Stimulated activated effector memory CD8-positive, alpha-beta T cell treated with anti-CD3 and anti-CD28 coated beads, Interleukin-12 subunit alpha, Interleukin-12 subunit beta, amount 100 ng/mL, for 72 hours (primary cell): Measurements from ENCODE around the gene INAFM2.

Experiments used
- ATAC-seq: fragments of 150-1000 bp; cut with Tn5 transposase; 2 replicates; pipeline ENCODE4 v1.10.0; 2021
- DNase-seq, 2 donors: peaks; one replicate each; pipeline ENCODE4 v3.0.0; 2021 to 2022; ENCODE audit warnings: low spot score in 2 of 2
- H3K27ac Mint-ChIP-seq: one replicate; pipeline ENCODE4 v1.8.0; 2022; ENCODE audit warnings: mild to moderate bottlenecking, mixed read lengths
- H3K36me3 Mint-ChIP-seq: one replicate; pipeline ENCODE4 v1.8.0; 2022; ENCODE audit warnings: mild to moderate bottlenecking, mixed read lengths
- H3K4me1 Mint-ChIP-seq: one replicate; pipeline ENCODE4 v1.8.0; 2022; ENCODE audit warnings: mixed read lengths
- H3K4me3 Mint-ChIP-seq: one replicate; pipeline ENCODE4 v1.8.0; 2022; ENCODE audit warnings: mild to moderate bottlenecking, mixed read lengths
- H3K9me3 Mint-ChIP-seq: one replicate; pipeline ENCODE4 v1.8.0; 2022; ENCODE audit warnings: mixed read lengths

The INAFM2 gene

DNA sequence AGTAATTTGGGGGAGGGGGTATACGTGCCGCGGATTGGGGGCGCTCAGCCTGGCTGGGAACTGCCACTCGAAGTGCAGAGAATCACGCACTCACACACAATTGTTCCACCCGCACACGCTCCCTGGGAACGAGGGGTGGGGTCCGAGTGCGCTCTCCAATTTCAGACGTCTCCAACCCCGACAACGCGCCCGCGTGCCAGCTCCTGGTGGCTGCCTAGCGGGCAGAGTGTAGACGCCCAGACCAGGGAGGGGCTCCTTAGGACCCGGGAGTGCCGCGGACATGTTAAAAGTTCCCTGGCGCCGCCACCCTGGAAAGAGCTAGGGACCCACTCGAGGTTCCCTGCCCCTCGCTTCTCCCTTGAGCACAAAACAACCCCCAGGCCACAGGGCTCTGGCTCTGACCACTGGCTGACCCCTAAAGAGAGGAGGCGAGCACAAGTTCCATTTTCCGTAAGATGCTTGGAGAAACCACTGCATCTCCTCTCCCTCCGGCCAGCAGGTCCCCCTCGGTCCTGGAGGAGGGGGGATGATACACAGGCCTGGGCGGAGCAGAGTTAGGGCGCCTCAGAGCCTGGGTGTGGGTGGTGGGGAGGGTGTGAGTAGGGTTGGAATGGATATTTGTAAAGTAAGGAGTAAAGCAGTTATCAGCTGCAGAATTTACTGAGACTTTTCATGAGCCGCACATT is 39.7 kb upstream of the INAFM2 start:
- DNase-seq = no peak
- no peak overlapping the region for H3K27ac Mint-ChIP-seq

GRCh38 chr15:40285151-40285550 is 38.3 kb upstream of the INAFM2 start:
- H3K4me1 Mint-ChIP-seq = no peaks in the 10 kb centered on the region
- H3K4me3 Mint-ChIP-seq = no peak overlapping the region
- no peaks in the 10 kb centered on the region for H3K9me3 Mint-ChIP-seq
- peaks cover 12% of the 10 kb centered on the region for H3K36me3 Mint-ChIP-seq
- no peak for DNase-seq
- no peak for ATAC-seq
- no peak overlapping the region for H3K27ac Mint-ChIP-seq

More for the DNA sequence above, 39.7 kb upstream of the INAFM2 start:
- no peaks in the 10 kb centered on the region for H3K4me1 Mint-ChIP-seq
- peaks cover 10% of the 10 kb centered on the region for H3K36me3 Mint-ChIP-seq
- no peaks in the 10 kb centered on the region for H3K9me3 Mint-ChIP-seq
- ATAC-seq = no peak
- H3K4me3 Mint-ChIP-seq = peak overlapping the region; percentile 69

- H3K27ac Mint-ChIP-seq = no peak overlapping the region
- DNase-seq (no peak), ATAC-seq (no peak)
- H3K9me3 Mint-ChIP-seq = no peaks in the 10 kb centered on the region
- H3K4me1 Mint-ChIP-seq = no peaks in the 10 kb centered on the region
- H3K4me3 Mint-ChIP-seq = no peak overlapping the region
- peaks cover 12% of the 10 kb centered on the region for H3K36me3 Mint-ChIP-seq
Measured at GRCh38 chr15:40285554-40286011, 37.9 kb upstream of the INAFM2 start.

DNA sequence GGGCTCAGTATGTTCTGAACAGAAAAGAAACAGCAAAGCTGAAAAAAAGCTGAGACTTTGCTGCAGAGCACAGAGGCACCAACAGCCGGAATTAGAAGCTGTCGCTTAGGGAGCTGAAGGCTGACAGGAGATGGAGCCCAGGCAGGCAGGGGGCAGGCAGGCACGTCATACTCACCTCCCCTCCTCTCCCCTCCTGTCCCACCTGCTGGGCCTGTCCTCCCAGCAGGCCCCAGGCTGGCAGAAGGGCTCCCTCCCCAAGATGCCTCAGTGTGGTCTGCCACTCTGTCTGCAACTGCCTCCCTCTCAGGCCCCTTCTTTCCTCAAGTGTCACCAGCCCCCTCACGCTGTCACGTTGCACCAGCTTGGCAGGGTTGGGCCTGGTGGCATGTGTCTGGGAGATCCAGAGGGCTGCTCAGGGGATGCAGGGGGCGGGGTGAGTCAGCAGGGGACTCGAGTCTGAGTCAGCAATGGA is 37.4 kb upstream of the INAFM2 start:
- no peak overlapping the region for H3K27ac Mint-ChIP-seq
- H3K4me3 Mint-ChIP-seq = no peak overlapping the region
- no peaks in the 10 kb centered on the region for H3K4me1 Mint-ChIP-seq

DNA sequence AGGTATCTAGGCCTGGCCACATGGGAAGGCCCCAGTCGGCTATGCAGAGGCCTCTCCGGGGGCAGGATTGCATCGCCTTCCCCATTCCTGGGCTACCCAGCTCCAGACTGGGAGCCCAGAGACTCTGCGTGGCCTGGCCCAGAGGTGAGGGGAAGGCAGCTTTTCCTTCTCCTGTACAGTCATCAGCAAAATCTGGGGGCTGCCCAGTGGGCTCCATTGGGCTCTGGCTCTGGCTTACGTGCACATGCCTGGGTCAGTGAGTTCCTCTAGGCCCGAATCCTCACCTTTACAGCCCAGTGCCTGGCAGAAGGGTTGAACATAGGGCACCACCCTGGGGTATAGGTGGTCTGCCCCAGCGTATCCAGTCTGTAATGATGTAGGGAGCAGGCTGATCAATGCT is 36.7 kb upstream of the INAFM2 start:
- H3K27ac Mint-ChIP-seq = no peak overlapping the region
- no peak for ATAC-seq
- H3K4me3 Mint-ChIP-seq = no peak overlapping the region

More for the DNA sequence above, 37.4 kb upstream of the INAFM2 start:
- H3K36me3 Mint-ChIP-seq = peaks cover 12% of the 10 kb centered on the region
- no peaks in the 10 kb centered on the region for H3K9me3 Mint-ChIP-seq
- DNase-seq = no peak
- no peak for ATAC-seq

DNA sequence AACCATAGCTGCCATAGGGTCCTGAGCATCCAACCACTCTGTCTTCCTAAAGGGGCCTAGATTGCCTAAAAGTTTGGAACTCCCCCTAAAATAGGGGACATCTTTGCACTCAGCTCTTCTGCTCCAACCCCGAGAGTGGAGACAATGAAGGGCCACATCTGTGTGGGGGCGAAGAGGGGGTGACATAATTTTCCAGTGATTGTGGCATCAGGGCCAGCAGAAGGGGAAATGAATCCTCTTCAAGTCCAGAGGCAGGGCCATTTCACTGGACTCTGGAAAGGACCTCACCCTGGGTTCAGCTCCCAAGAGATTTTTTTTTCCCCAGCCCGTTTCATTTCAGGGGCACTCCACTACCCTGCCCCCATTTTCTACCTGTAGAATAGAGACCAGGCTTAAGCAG is 36.0 kb upstream of the INAFM2 start:
- Mint-ChIP-seq H3K4me1 (no peaks in the 10 kb centered on the region), H3K4me3 (no peak overlapping the region), H3K9me3 (no peaks in the 10 kb centered on the region), H3K36me3 (peaks cover 12% of the 10 kb centered on the region), H3K27ac (peak overlapping the region; percentile 54)
- DNase-seq = no peak
- no peak for ATAC-seq

More for the DNA sequence above, 36.7 kb upstream of the INAFM2 start:
- no peaks in the 10 kb centered on the region for H3K9me3 Mint-ChIP-seq
- peaks cover 12% of the 10 kb centered on the region for H3K36me3 Mint-ChIP-seq
- no peaks in the 10 kb centered on the region for H3K4me1 Mint-ChIP-seq
- no peak for DNase-seq

GRCh38 chr15:40287968-40288367 is 35.5 kb upstream of the INAFM2 start:
- DNase-seq (no peak), ATAC-seq (no peak)
- Mint-ChIP-seq H3K4me1 (no peaks in the 10 kb centered on the region), H3K27ac (peak overlapping the region; percentile 54), H3K36me3 (peaks cover 12% of the 10 kb centered on the region), H3K4me3 (no peak overlapping the region), H3K9me3 (no peaks in the 10 kb centered on the region)

DNA sequence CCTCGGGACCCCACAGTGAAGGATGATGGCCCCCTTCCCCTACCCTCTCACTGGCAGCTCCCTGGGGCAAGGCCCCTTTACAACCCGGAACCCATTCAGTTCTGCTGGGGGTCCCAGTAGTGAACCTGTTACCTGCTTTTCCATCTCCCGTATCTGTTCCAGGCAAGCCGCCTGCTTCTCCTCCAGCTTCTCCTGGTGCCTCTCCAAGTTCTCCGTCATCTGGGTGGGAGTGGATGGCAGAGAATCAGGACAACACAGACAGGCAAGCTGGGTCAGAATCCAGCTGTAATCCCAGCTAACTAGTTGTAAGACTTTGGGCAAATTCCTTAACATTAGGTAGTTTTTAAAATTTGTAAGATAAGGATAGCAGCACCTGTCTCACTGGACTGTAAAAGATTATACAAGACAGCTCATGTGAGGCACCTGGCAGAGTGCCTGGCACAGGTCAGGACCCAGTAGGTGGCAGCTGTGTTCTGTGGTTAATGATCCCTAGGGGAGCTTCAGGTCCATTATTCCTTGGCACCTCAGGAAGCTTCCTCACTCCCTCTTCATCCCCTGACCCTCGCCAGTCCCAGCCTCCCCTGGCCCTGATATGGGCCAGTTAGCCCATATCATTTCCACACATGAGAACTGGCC is 34.2 kb upstream of the INAFM2 start:
- ATAC-seq (no peak), DNase-seq (no peak)
- Mint-ChIP-seq H3K9me3 (no peaks in the 10 kb centered on the region), H3K4me3 (no peak overlapping the region), H3K27ac (peak overlapping the region; percentile 56), H3K4me1 (no peaks in the 10 kb centered on the region), H3K36me3 (peaks cover 16% of the 10 kb centered on the region)

- Mint-ChIP-seq H3K4me3 (no peak overlapping the region), H3K27ac (no peak overlapping the region), H3K9me3 (no peaks in the 10 kb centered on the region), H3K4me1 (no peaks in the 10 kb centered on the region), H3K36me3 (peaks cover 20% of the 10 kb centered on the region)
- DNase-seq (no peak), ATAC-seq (no peak)
Measured at GRCh38 chr15:40290545-40290917, 33.0 kb upstream of the INAFM2 start.

- DNase-seq = no peak
- no peak for ATAC-seq
- Mint-ChIP-seq H3K4me1 (no peaks in the 10 kb centered on the region), H3K36me3 (peaks cover 24% of the 10 kb centered on the region), H3K4me3 (no peak overlapping the region), H3K9me3 (no peaks in the 10 kb centered on the region), H3K27ac (no peak overlapping the region)
Measured at GRCh38 chr15:40290918-40291574, 32.4 kb upstream of the INAFM2 start.

GRCh38 chr15:40292246-40292645 is 31.2 kb upstream of the INAFM2 start:
- peaks cover 8% of the 10 kb centered on the region for H3K4me1 Mint-ChIP-seq

GRCh38 chr15:40293006-40293405 is 30.5 kb upstream of the INAFM2 start:
- H3K9me3 Mint-ChIP-seq = no peaks in the 10 kb centered on the region
- peaks cover 8% of the 10 kb centered on the region for H3K4me1 Mint-ChIP-seq
- H3K27ac Mint-ChIP-seq = peak overlapping the region; percentile 73
- no peak overlapping the region for H3K4me3 Mint-ChIP-seq
- ATAC-seq (no peak), DNase-seq (no peak)
- peaks cover 36% of the 10 kb centered on the region for H3K36me3 Mint-ChIP-seq

More at GRCh38 chr15:40292246-40292645, 31.2 kb upstream of the INAFM2 start:
- Mint-ChIP-seq H3K9me3 (no peaks in the 10 kb centered on the region), H3K27ac (no peak overlapping the region), H3K4me3 (no peak overlapping the region), H3K36me3 (peaks cover 36% of the 10 kb centered on the region)
- DNase-seq = no peak
- no peak for ATAC-seq

DNA sequence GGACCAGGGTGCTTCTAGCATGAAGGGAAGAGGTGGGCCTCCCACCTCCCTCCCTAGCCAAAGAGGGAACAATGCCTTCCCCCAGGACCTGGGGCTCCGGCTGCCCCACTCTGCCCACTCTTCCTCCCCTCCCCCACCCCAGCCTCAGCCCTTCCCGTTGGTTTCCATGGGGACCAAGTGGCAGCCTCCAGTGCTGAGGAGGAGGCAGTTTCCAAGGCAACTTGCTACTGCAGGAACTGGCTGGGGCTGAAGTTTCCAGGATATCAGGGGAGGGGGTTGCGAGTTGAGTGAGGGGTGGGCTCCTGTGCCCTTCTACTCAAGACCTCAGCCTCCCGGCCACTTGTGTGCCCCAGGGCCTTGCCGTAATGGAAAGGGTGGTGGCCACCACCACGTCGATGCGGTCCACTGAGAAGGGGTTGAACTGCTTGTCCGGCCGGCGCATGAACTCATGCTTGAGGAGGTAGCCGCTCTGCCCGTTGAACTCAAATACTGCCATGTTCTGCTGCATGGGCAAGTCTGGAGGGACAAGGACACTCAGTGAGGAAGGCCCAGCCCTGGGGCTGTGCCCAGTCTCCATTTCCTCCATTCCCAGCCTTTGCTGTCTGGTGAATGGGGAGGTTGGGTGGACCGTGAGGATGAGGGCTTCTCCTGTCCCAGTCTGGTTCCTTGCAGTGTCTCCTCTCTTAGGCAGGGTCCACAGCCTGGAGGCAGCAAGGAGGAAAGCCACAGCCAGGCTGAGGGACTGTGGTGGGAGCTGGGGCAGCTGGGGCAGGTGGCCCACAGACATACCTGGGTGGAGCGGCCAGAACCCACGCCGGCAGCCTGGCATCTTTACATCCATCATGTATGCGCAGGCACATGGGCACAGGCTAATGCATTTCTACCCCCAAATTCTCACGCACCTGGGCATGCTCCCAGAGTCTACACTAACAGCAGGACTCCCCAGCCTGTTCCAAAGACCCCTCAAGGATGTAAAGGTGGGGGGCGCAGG is 29.3 kb upstream of the INAFM2 start:
- H3K27ac Mint-ChIP-seq = peak overlapping the region; percentile 21
- H3K36me3 Mint-ChIP-seq = peaks cover 32% of the 10 kb centered on the region
- ATAC-seq (no peak), DNase-seq (no peak)
- no peak overlapping the region for H3K4me3 Mint-ChIP-seq
- no peaks in the 10 kb centered on the region for H3K9me3 Mint-ChIP-seq
- H3K4me1 Mint-ChIP-seq = peaks cover 8% of the 10 kb centered on the region

GRCh38 chr15:40295297-40295696 is 28.2 kb upstream of the INAFM2 start:
- no peak overlapping the region for H3K4me3 Mint-ChIP-seq
- peaks cover 8% of the 10 kb centered on the region for H3K4me1 Mint-ChIP-seq
- H3K27ac Mint-ChIP-seq = peak overlapping the region; percentile 21
- no peaks in the 10 kb centered on the region for H3K9me3 Mint-ChIP-seq
- peaks cover 40% of the 10 kb centered on the region for H3K36me3 Mint-ChIP-seq
- ATAC-seq (no peak), DNase-seq (no peak)
